Activated CD4-positive, alpha-beta T cell treated with anti-CD3 and anti-CD28 coated beads for 1 hour (primary cell): Measurements from ENCODE around the gene ZNF189.

Source experiments
- DNase-seq: peaks from one replicate; pipeline ENCODE4 v3.0.0-alpha.2; 2020

ZNF189 gene

GRCh38 chr9:101421653-101422065 lies 23.0 kb downstream of the ZNF189 start:
- no peak for DNase-seq

- DNase-seq, result no peak
Measured at GRCh38 chr9:101427358-101427757, 28.7 kb downstream of the ZNF189 start.

- no peak for DNase-seq
Measured at GRCh38 chr9:101427957-101428655, 29.5 kb downstream of the ZNF189 start.

- no peak for DNase-seq
Measured at GRCh38 chr9:101428909-101429308, 30.3 kb downstream of the ZNF189 start.

GRCh38 chr9:101429736-101430135 lies 31.1 kb downstream of the ZNF189 start:
- DNase-seq, result no peak

GRCh38 chr9:101432171-101432570 lies 33.5 kb downstream of the ZNF189 start:
- DNase-seq, result no peak

- DNase-seq, result no peak
Measured at GRCh38 chr9:101432740-101433139, 34.1 kb downstream of the ZNF189 start.

- no peak for DNase-seq
Measured at GRCh38 chr9:101433229-101433628, 34.6 kb downstream of the ZNF189 start.

GRCh38 chr9:101434998-101435397 lies 36.3 kb downstream of the ZNF189 start:
- no peak for DNase-seq

- no peak for DNase-seq
Measured at GRCh38 chr9:101435601-101436079, 37.0 kb downstream of the ZNF189 start, which contains the start of gene ALDOB. Gene ALDOB (minus strand): TSS chr9:101435774. CDS start chr9:101430887, 4,887 bp downstream.

- no peak for DNase-seq
Measured at GRCh38 chr9:101437806-101438232, 39.2 kb downstream of the ZNF189 start.

- no peak for DNase-seq
Measured at GRCh38 chr9:101438523-101438922, 39.9 kb downstream of the ZNF189 start.

- DNase-seq, result no peak
Measured at GRCh38 chr9:101440714-101441230, 42.1 kb downstream of the ZNF189 start.

GRCh38 chr9:101442318-101442717 lies 43.7 kb downstream of the ZNF189 start:
- DNase-seq, result no peak

- no peak for DNase-seq
Measured at GRCh38 chr9:101442736-101443135, 44.1 kb downstream of the ZNF189 start.

GRCh38 chr9:101443364-101443771 lies 44.7 kb downstream of the ZNF189 start:
- no peak for DNase-seq

GRCh38 chr9:101445353-101446029 lies 46.8 kb downstream of the ZNF189 start:
- no peak for DNase-seq

- DNase-seq, result no peak
Measured at GRCh38 chr9:101446732-101447131, 48.1 kb downstream of the ZNF189 start.

GRCh38 chr9:101448680-101449070 lies 50.0 kb downstream of the ZNF189 start:
- DNase-seq, result no peak

- peak; percentile 20 for DNase-seq
Measured at GRCh38 chr9:101449071-101449721, 50.5 kb downstream of the ZNF189 start.

GRCh38 chr9:101450931-101451330 lies 52.3 kb downstream of the ZNF189 start:
- DNase-seq, result no peak

- DNase-seq, result no peak
Measured at GRCh38 chr9:101451498-101451897, 52.8 kb downstream of the ZNF189 start.

- no peak for DNase-seq
Measured at GRCh38 chr9:101453776-101454570, 55.3 kb downstream of the ZNF189 start.
